Right lobe of liver (tissue), 6 donors: ENCODE results near the gene MED9. TPM values are rescaled to one million over a fixed set of nuclear protein-coding genes. Genes with fewer than 3 reads are reported as not detected.
A peak's percentile ranks its signal among the peaks of the same experiment; 100 is the strongest.

Experiments used
- ATAC-seq, 4 donors: fragments of 200-7000 bp; cut with Tn5 transposase; one replicate each; pipeline ENCODE4 v1.9.1; 2020; ENCODE audit warnings: mild to moderate bottlenecking in 4 of 4, moderate library complexity in 4 of 4
- DNase-seq, 3 donors: peaks; one replicate each; pipeline ENCODE4 v3.0.0-alpha.2; 2020
- H3K27ac ChIP-seq, 3 donors: fragments of 200-600 bp; one replicate each; pipeline ENCODE4 v1.8.0; 2022
- H3K27me3 ChIP-seq, 2 donors: fragments of 200-600 bp; one replicate each; pipeline ENCODE4 v1.8.0; 2022
- H3K36me3 ChIP-seq, 4 donors: fragments of 200-600 bp; sonication (generic) in 1 of 4; one replicate each; pipeline versions ENCODE4 v1.5.1 to v1.8.0; 2017 to 2022; ENCODE audit warnings: control low read depth in 1 of 4
- H3K4me1 ChIP-seq, 4 donors: fragments of 200-600 bp; sonication (generic) in 1 of 4; one replicate each; pipeline versions ENCODE4 v1.5.1 to v1.8.0; 2017 to 2022; ENCODE audit warnings: control low read depth in 1 of 4
- H3K4me3 ChIP-seq, 3 donors: fragments of 200-600 bp; one replicate each; pipeline ENCODE4 v1.8.0; 2022
- H3K9me3 ChIP-seq, 4 donors: fragments of 200-600 bp; sonication (generic) in 1 of 4; one replicate each; pipeline versions ENCODE4 v1.5.1 to v1.8.0; 2017 to 2022; ENCODE audit warnings: control low read depth in 1 of 4
- CTCF ChIP-seq, 4 donors: fragments of 200-600 bp in 3 of 4; fragments of 450-650 bp in 1 of 4; IDR thresholded peaks; one replicate each; pipeline versions ENCODE4 v1.5.1 to v1.8.0; 2016 to 2022; ENCODE audit warnings: antibody characterized with exemption in 4 of 4, mild to moderate bottlenecking in 2 of 4
- POLR2A ChIP-seq: fragments of 450-650 bp; IDR thresholded peaks from one replicate; pipeline ENCODE4 v1.6.1; 2017; ENCODE audit warnings: antibody characterized with exemption, mild to moderate bottlenecking
- WGBS: methylation state at CpG from one replicate; pipeline ENCODE4 v1.1.6; 2018; ENCODE audit warnings: low coverage, low lambda C conversion rate; ENCODE audit not compliant: insufficient coverage; ENCODE audit errors: missing lambda C conversion rate; 5-methylcytosine and 5-hydroxymethylcytosine counted together
- intact Hi-C, 2 donors: fragments of 100-400 bp; cut with DNase I; formaldehyde crosslinking; loops; one replicate each; pipeline versions ENCODE4 v1.11.2 to v1.14.1; 2022
- total RNA-seq, 6 experiments: library from RNA; depleted of rRNA in 2 of 6; stranded (reverse); fragments of >200 nt in 2 of 6; fragmentation: NEBNext Ultra II Directional in 3 of 6; extraction: Animal tissue kit (Norgen Biotek cat#: 25700) in 3 of 6; gene quantifications; one replicate each; pipeline versions ENCODE4 v1.1.0 to v1.2.4, GENCODE V29; 2016 to 2023
- donor health status: DM: no; HTN: yes; CAD: no.
- donor health status: DM: no; HTN: no; CAD: no.
- donor health status: DM: no; HTN: no; CAD: no.
- donor health status: DM: no; HTN: yes; CAD: no.
- donor health status: DM: no; HTN: yes; CAD: no.

MED9 gene
- total RNA-seq, 6 experiments from 2014 or later, result 5.7 to 24.4 (median 12.4) TPM

- peaks cover 0 to 17% (median 4%) of the 10 kb centered on the region in 4 donors for H3K4me1 ChIP-seq
- no peaks in the 10 kb centered on the region for H3K36me3 ChIP-seq
- no peaks in the 10 kb centered on the region for H3K27me3 ChIP-seq
- no peaks in the 10 kb centered on the region for H3K9me3 ChIP-seq
- ATAC-seq (no peak), DNase-seq (no peak)
- no peak overlapping the region for H3K4me3 ChIP-seq
- TF ChIP-seq CTCF (IDR thresholded peaks at IDR 0.05) (no peak), POLR2A (no peak)
- intact Hi-C loops, result no loop called here
- 35% methylated on average over 2 of the region's 2 CpGs for WGBS
- no peak overlapping the region for H3K27ac ChIP-seq
Observed at GRCh38 chr17:17434477-17434876, 42.3 kb upstream of the MED9 start.

GRCh38 chr17:17435323-17435722 is 41.5 kb upstream of the MED9 start:
- Histone ChIP-seq H3K9me3 (no peaks in the 10 kb centered on the region), H3K27me3 (no peaks in the 10 kb centered on the region), H3K4me3 (no peak overlapping the region), H3K27ac (no peak overlapping the region), H3K36me3 (no peaks in the 10 kb centered on the region), H3K4me1 (peaks cover 0 to 19% (median 2%) of the 10 kb centered on the region in 4 donors)
- DNase-seq (no peak), ATAC-seq (peak in 1 of 4 donors; percentile 56)
- intact Hi-C loops, result no loop called here
- TF ChIP-seq CTCF (IDR thresholded peaks at IDR 0.05), result peak in 1 of 4 donors; percentile 7
- no peak for TF ChIP-seq POLR2A
- WGBS, result 30% methylated on average over 1 of the region's 4 CpGs

- H3K4me3 ChIP-seq, result no peak overlapping the region
- ATAC-seq (no peak), DNase-seq (no peak)
- H3K4me1 ChIP-seq, result peaks cover 0 to 22% (median 2%) of the 10 kb centered on the region in 4 donors
- no peaks in the 10 kb centered on the region for H3K9me3 ChIP-seq
- H3K27me3 ChIP-seq, result no peaks in the 10 kb centered on the region
- TF ChIP-seq CTCF (IDR thresholded peaks at IDR 0.05) (no peak), POLR2A (no peak)
- intact Hi-C loops, result no loop called here
- WGBS, result 72% methylated on average over 4 of the region's 9 CpGs
- H3K36me3 ChIP-seq, result no peaks in the 10 kb centered on the region
- H3K27ac ChIP-seq, result no peak overlapping the region
Observed at GRCh38 chr17:17437461-17437860, 39.3 kb upstream of the MED9 start.

GRCh38 chr17:17437893-17438292 is 38.9 kb upstream of the MED9 start:
- ATAC-seq, result peak in 1 of 4 donors; percentile 9
- H3K27ac ChIP-seq, result peak overlapping the region in 1 of 3 donors; percentile 54
- H3K4me3 ChIP-seq, result no peak overlapping the region
- no peaks in the 10 kb centered on the region for H3K9me3 ChIP-seq
- WGBS, result 89% methylated on average over 3 of the region's 3 CpGs
- no peaks in the 10 kb centered on the region for H3K36me3 ChIP-seq
- H3K27me3 ChIP-seq, result no peaks in the 10 kb centered on the region
- intact Hi-C loops, result no loop called here
- TF ChIP-seq POLR2A (no peak), CTCF (IDR thresholded peaks at IDR 0.05) (no peak)
- no peak for DNase-seq
- peaks cover 0 to 22% (median 2%) of the 10 kb centered on the region in 4 donors for H3K4me1 ChIP-seq
